ENCODE results near the gene SASH1.

SASH1 gene

DNA sequence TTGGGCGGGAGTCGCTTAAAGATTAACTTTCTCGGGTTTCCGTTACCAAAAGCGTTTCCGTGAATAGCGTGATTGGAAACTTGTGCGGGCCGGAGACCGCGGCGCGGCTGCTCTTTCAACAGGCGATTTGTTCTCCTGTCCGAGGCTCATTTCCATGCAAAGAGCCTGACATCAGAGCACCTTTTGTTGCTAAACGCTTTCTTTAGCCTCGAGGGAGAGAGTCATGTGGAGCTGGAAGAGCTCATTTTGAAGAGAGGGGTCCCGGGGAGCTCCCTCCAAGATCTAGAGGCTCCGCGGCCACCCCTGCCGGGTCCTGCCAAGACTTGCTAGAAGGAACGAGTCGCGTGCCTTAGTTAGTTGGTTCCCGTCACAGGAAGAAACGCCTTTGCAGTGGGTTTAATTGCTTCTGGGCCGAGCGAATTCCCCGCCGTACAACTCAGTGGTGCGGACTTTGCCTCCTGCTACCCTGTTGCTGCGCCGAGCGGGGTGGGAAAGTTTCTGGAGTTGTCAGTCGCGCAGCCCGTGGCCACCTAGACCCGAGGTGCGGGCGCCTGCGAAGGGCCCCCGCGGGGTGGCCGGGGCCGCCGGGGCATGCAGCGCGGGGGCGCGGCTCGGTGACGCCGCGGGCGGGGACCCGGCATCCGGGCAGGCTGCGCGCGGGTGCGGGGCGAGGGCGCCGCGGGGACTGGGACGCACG, at the start of gene SASH1:
TSS of gene SASH1 (plus strand) at position 489 of the 697 bp plus-strand sequence. CDS start 230 bp downstream, outside the sequence.
- DNase-seq = no peak
- TF ChIP-seq POLR2A (IDR thresholded peaks at IDR 0.05; ENCODE audit: low read length) (no peak), GATA1 (IDR thresholded peaks at IDR 0.05; ENCODE audit: low read depth, low read length) (no peak)

DNA sequence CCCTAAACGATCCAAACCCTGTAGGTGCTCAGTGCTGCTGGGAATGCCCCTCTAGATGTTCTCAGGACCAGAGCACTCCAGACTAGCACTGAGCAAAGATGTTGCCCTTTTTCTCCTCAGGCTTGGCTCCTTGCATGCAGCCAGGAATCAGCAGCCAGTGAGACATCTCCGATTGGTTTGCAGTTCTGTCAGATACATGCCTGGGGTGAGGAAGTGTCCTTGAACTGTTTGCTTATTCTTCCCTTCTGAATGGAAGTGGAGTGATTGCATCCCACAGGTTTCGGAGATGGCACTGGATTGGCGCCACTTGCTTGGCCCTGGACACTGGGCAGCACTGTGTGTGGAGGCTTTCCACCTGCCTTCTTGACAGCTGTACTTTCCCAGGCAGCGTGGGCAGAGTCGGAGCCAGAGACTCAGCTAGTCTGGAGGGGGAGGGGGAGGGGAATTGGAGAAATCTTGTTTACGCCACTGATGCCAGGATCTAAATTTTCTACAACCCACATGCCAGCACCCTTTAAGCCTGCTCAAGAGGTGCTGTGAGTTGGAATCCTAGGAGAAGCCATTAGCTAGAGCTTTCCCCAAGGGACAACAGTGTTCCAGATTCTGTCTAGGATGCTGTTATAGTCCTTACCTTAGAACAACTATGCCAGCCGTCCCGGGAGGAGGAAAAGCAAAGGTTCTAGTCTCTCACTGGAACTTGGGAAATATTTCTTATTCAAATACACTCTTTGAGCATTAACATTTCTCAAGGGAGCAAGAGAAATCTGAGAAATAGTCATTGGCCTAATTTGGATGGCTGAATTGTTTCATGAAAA, 49.2 kb upstream of the SASH1 start:
- DNase-seq = no peak
- TF ChIP-seq GATA1 (IDR thresholded peaks at IDR 0.05; ENCODE audit: low read depth, low read length) (no peak), POLR2A (IDR thresholded peaks at IDR 0.05; ENCODE audit: low read length) (no peak)

DNA sequence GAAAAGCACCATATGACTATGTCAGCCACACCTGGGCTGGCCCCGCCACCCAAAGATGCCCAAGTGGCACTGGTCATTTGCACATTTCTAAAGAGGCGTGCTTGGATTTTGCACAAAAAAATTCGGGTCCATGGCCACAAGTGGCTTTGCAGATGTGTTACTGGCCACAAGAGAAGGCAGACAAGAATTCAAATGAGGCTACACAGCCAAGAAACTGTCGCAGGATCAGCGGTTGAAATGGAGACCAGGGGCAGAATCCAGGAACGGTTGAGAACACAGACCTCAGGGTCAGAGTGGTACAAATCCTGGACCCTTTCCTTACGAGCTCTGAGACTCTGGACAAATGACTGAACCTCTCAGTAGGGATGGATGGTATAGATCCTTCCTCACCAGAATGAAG, 48.6 kb upstream of the SASH1 start:
- DNase-seq = no peak
- TF ChIP-seq GATA1 (IDR thresholded peaks at IDR 0.05; ENCODE audit: low read depth, low read length) = no peak

DNA sequence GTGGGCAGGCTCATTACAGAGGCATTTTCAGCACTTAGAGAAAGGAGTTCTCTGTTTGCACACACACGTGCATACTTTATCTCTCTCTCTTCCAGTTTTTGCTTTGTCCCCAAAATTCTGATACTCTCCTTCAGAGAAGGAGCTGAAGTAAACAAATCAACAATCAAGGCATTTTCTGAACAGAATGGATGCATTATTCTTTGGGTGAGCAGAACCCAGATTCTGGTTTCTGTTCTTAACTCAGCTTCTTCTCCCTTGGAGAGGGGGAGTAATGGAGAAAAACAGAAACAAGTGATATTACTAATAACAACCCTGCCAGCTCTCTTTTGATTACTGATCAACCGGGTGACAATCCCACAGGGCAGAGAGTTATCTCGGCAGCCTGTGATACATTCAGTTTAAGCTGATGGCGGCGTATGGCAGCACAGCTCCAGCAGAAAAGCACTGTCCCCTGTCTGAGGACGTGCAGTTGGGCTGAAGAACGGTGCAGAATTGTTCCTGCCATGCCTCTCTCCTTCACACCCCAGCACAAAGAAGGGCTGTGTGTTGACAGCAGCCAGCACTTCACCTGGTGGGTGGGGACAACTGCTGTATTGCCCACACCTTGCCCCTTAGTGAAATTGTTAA, 47.3 kb upstream of the SASH1 start:
- TF ChIP-seq GATA1 (IDR thresholded peaks at IDR 0.05; ENCODE audit: low read depth, low read length) = no peak
- no peak for TF ChIP-seq POLR2A (IDR thresholded peaks at IDR 0.05; ENCODE audit: low read length)
- DNase-seq = no peak

DNA sequence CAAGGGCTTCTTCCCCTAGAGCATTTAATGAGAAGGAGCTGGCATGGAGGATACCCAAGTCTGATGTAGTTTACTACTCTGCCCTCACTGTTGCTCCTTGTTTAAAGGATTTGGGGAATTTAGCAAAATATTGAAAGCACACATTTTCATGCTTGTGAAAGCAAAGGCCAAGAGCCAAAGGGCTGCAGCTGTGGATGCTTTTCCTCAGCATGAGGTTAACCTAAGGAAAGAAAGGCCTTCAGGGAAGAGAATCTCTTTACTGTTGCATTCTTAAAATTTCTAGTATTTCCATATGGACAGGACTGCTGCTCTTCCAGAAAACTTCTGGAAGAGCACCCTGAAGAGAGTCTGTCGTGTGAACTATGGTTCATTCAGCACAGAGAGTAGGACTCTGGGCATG, 45.9 kb upstream of the SASH1 start:
- TF ChIP-seq POLR2A (IDR thresholded peaks at IDR 0.05; ENCODE audit: low read length) (no peak), GATA1 (IDR thresholded peaks at IDR 0.05; ENCODE audit: low read depth, low read length) (no peak)
- no peak for DNase-seq

DNA sequence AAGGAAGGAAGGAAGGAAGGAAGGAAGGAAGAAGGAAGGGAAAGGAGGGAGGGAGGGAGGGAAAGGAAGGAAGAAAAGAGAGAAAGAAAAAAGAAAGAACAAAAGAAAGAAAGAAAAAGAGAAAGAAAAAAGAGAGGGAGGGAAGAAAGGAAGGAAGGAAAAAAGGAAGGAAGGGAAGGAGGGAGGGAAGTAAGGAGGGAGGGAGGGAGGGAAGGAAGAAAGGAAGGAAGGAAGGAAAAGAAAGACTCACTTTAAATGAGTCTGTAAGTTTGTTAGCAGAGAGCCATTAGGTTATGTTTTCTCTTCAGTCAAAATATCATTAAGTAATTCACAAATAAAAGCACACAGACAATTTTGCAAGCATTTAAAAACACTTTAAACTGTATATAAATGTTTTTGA, 44.0 kb upstream of the SASH1 start:
- DNase-seq = no peak
- TF ChIP-seq GATA1 (IDR thresholded peaks at IDR 0.05; ENCODE audit: low read depth, low read length) (no peak), POLR2A (IDR thresholded peaks at IDR 0.05; ENCODE audit: low read length) (no peak)

DNA sequence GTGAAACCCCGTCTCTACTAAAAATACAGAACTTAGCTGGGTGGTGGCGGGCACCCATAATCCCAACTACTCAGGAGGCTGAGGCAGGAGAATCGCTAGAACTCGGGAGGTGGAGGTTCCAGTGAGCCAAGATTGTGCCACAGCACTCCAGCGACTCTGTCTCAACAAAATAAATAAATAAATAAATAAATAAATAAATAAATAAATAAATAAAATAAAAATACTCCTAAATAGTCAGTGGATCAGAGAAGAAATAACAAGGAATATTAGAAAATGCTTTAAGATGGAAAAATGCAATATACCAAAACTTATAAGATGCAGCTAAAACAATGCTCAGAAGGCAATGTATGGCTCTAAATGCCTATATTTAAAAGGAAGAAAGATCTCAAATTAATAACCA, 39.0 kb upstream of the SASH1 start:
- TF ChIP-seq POLR2A (IDR thresholded peaks at IDR 0.05; ENCODE audit: low read length) = no peak
- DNase-seq = no peak

DNA sequence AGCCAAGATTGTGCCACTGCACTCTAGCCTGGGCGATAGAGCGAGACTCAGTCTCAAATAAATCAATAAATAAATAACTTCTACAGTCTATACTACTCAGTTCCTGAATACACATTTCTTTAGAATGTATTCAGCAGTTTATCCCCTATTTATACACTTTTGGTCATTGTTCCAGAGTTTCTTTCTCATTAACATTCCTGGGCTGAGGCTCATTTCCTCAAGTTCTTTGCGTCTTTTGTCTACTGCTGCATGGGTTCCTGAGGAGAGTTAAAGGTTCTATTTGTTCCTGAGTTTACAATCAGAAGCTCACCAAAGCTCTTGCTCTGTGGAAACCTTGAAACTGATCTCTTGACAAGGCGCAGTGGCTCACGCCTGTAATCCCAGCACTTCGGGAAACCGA, 37.7 kb upstream of the SASH1 start:
- no peak for DNase-seq
- TF ChIP-seq POLR2A (IDR thresholded peaks at IDR 0.05; ENCODE audit: low read length) = no peak
- TF ChIP-seq GATA1 (IDR thresholded peaks at IDR 0.05; ENCODE audit: low read depth, low read length) = no peak

DNA sequence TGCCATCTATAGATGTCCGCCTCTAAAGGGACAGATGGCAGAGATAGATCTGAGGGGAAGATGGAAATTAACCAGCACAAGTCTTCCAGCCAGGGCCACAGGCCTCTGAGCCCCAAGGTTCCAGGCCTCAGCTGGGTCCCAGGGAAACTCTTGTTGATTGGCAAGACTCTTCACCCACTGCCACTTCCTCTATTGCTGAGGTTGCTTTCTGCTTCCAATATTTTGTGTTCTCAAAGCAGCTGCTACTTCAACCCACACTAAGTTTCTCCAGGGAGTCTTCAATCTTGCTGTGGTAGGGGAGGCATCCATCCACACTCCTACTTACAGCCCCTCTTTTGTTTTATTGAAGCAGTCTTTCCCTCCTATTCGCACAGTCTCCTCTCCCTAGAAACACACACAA, 36.4 kb upstream of the SASH1 start:
- DNase-seq = no peak
- TF ChIP-seq POLR2A (IDR thresholded peaks at IDR 0.05; ENCODE audit: low read length) (no peak), GATA1 (IDR thresholded peaks at IDR 0.05; ENCODE audit: low read depth, low read length) (no peak)

DNA sequence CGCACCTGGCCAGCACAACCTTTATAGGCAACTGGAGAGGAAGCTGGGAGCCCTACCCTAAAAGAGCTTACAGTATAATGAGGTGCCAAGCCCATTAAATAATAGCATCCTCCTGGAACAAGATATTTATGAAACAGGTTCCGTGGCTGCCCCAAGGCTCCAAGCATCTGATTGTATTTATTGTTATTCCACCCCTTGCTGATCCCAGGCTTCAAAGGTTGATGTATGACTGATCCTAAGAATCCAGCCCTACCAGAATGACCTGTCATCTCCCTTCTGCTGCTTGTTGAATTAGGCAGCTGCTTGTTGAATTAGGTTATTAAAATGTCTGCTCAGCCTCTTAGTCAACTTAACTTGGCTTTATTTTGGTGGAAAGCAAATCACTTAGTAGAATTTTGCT, 35.2 kb upstream of the SASH1 start:
- DNase-seq = no peak

DNA sequence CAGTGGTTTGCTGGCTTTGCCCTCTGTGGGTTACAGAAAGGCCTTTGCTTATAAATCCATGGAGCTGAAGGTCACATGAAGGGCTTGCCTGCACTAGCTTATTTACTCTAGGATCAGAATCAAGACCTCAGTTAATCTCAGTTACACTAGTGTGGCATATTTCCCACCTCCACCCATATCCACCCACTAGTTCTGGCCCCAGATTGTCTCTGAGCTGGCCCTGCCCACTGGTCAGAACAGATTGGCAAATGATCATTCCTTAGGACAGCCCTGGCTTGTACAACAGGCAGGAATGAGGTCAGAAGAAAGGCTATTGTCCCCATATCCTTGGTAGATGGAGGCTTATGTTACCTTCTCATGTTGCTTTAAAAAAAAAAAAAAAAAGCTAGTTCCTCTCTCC, 33.3 kb upstream of the SASH1 start:
- no peak for DNase-seq
- TF ChIP-seq GATA1 (IDR thresholded peaks at IDR 0.05; ENCODE audit: low read depth, low read length) (no peak), POLR2A (IDR thresholded peaks at IDR 0.05; ENCODE audit: low read length) (no peak)

More for the DNA sequence above, 35.2 kb upstream of the SASH1 start:
- no peak for TF ChIP-seq POLR2A (IDR thresholded peaks at IDR 0.05; ENCODE audit: low read length)
- TF ChIP-seq GATA1 (IDR thresholded peaks at IDR 0.05; ENCODE audit: low read depth, low read length) = no peak

DNA sequence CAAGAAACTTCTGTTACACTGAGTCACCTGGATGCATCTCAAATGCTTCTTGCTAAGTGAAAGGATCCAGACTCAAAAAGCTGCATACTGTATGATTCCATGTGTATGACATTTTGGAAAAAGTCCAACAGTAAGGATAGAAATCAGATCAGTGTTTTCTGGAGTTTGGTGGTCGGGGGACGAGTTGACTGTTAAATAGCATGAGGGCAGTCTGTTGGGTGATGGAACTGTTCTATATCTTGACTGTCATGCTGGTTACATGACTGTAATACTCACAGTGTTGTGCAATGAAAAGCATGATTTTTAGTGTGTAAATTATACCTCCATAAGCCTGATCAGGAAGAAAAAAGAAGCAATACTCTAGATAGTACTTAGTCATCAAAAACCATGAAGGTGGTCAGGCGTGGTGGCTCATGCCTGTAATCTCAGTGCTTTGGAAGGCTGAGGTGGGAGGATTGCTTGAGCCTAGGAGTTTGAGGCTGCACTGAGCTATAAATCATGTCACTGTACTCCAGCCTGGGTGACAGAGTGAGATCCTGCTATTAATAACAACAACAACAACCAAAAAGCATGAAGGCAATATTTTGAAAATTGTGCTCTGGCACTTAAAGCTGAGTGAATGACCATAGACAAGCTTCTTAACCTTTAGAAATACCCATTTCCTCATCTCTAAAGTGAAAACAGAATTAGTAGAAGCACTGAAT, 30.5 kb upstream of the SASH1 start:
- TF ChIP-seq GATA1 (IDR thresholded peaks at IDR 0.05; ENCODE audit: low read depth, low read length) (no peak), POLR2A (IDR thresholded peaks at IDR 0.05; ENCODE audit: low read length) (no peak)

DNA sequence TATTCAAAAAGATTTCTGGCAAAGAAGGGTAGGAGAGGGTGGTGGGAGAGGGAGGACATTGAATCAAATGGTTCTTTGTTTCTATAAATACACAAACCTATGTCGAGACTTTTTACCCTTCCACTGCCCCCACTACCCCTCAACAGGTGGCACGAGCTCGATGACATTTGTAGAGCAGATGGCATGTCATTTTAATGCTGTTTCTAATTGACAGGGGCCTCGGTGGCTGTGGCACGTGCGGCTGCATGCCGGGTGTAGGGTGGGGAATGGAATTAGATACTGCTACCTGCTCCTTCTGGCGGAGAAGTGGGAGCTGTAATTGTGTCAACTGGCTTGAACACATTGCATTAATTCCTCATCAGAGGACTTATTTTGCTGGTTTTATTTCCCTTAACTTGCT, 29.1 kb upstream of the SASH1 start:
- DNase-seq = no peak
- TF ChIP-seq GATA1 (IDR thresholded peaks at IDR 0.05; ENCODE audit: low read depth, low read length) (no peak), POLR2A (IDR thresholded peaks at IDR 0.05; ENCODE audit: low read length) (no peak)

More for the DNA sequence above, 30.5 kb upstream of the SASH1 start:
- no peak for DNase-seq

DNA sequence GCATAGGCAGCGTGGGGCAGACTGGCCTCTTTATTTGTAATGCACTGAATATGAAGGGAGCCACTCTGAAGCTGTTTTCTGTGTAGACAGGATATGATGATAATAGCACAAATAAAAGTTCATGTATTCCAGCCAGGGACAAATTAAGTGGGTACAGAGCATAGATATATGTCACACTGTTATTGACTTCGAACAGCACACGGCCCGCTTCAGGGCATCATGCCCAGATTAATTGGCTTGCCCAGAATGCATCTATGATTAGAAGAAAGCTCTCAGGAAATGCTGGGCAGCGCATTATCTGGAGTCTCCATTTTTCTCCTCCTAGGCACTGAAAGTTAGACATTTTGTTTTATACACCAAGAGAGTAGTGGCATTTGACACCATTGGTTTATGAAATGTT, 26.3 kb upstream of the SASH1 start:
- DNase-seq = no peak
- TF ChIP-seq GATA1 (IDR thresholded peaks at IDR 0.05; ENCODE audit: low read depth, low read length) = no peak
- no peak for TF ChIP-seq POLR2A (IDR thresholded peaks at IDR 0.05; ENCODE audit: low read length)
